ENCODE measurements around the gene LIPT2.

The LIPT2 gene

GRCh38 chr11:74466916-74467885 lies 26.3 kb downstream of the LIPT2 start, which contains the start of gene KCNE3:
TSS of gene KCNE3 (minus strand) at chr11:74467549. CDS start at chr11:74457563, 9,986 bp downstream.
- no peak for DNase-seq (ENCODE audit: low read depth in 2 of 2, low spot score in 1 of 2)

- DNase-seq (ENCODE audit: low read depth in 2 of 2, low spot score in 1 of 2) = no peak
Measured at GRCh38 chr11:74465291-74465708, 28.2 kb downstream of the LIPT2 start.

DNA sequence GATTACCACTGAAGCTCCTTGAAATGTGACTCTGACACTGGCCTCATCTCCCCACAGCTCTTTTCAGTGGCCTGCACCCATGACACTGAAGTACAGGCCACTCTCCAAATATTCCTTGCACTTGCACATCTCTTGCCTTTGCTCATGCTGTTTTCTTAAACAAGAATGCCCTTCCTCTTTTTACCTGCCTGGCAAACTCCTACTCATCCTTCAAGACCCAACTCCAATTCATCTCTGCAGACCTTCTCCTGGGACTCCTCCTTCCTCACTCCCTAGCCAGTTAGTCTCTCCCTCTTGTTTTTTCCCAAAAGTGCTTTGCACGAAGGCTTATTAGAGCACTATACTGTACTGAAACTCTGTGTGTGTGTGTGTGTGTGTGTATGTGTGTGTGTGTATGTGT lies 28.8 kb downstream of the LIPT2 start:
- DNase-seq (ENCODE audit: low read depth in 2 of 2, low spot score in 1 of 2) = no peak

DNA sequence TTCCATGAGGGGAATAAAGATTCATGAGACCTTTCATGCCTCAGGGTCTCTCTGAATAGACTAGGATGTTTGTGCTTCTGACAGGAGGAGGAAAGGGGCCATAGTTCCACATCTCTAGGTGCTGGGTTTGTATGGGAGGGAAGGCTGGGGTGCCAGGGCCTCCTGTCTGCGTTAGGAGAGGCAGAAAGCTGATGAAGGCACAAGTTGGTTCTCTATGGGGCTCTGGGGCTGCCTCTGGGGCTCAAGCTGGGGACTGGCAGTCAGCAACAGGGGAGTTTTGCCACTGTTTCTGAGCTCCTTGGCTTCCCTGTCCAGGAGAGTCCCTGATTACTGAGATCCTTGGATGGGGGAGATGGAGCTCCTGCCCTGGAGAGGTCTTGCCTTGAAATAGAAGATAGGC lies 30.3 kb downstream of the LIPT2 start:
- no peak for DNase-seq (ENCODE audit: low read depth in 2 of 2, low spot score in 1 of 2)

DNA sequence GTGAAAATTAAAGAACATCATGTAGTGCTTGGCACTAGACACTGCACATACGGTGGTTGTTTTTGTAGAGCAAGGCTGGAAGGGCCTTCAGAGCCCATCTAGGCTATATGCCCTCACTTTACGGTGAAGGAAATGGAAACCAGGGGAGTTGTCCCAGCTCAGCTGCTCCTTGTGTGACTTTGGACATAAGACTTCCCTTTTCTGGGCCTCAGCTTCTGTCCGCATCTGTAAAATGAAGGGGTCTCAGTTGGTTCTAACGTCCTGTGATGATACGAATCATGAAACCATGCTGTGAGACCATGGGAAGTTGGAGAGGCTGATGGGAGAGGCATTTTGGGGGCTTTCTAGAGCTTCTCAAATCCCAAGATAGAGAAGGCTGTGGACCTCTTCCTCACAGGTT lies 30.9 kb downstream of the LIPT2 start:
- no peak for DNase-seq (ENCODE audit: low read depth in 2 of 2, low spot score in 1 of 2)

DNA sequence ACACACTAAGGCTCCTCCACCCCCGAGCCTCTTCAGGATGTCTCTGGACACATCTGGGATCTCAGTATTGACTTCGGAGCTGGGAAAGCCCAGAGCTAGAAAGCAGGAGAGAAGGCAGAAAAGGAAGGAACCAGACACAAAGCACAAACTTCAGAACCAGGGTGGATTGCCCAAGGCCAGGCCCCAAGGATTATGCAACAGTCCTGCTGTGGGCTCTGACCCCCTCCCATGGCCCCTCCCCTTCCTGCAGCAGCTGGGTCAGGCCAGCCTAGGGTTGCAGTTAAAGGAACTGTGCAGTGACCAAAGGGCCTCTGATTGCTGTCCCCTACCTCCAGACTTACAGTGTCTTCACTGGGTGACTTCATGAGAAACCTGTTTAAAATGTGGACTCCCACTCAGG lies 31.5 kb downstream of the LIPT2 start:
- DNase-seq (ENCODE audit: low read depth in 2 of 2, low spot score in 1 of 2) = no peak

DNA sequence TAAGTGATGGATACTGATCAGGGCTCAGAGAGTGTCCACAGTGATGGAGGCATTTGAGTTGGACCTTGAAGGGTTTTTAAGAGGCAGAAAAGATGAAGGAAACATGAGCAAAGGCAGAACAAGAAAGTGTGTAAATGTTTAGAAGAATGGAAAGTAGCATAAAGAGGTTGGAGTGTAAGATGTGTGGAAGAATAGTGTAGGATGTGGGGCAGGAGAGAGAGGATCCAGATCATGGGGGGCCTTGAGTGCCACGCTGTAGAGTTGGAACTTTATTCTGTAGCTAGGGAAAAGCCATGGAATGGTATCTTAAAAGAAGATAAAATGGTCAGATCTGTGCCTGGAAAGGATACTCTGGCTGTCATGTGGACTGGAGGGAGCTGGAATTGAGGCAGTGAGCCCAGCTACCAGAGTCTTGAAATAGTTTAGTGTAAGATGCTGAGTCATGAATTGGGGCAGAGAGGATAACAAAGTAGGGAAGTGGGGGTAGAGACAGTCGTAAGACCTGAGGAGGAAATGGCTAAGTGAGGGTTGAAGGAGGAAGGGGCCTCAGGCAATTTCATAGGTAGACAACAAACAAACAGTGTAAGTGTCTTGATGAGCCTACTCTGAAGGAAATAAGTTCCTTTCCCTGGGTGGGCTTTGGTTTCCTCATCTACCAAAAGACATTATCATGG lies 32.9 kb downstream of the LIPT2 start:
- DNase-seq (ENCODE audit: low read depth in 2 of 2, low spot score in 1 of 2) = no peak

DNA sequence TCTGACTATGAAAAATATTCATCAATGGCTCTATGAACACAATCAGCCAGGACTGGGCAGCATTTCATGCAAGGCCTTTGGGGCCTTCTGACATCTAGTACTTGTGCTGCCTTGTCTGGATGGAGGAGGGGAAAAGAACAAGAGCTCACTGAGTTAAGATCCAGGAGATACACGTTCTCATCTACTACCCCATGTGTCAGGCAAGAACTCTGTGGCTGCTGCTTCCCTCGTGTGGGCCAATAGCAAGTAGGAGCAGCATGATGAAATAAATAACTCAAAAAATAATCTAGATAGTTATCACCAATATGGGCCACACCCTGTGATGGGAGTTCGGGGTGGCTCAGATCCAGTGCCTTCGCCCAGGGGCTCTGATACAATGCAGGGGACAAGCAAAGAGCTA lies 33.5 kb downstream of the LIPT2 start:
- no peak for DNase-seq (ENCODE audit: low read depth in 2 of 2, low spot score in 1 of 2)

- DNase-seq (ENCODE audit: low read depth in 2 of 2, low spot score in 1 of 2) = no peak
Measured at GRCh38 chr11:74459584-74459983, 33.9 kb downstream of the LIPT2 start.

DNA sequence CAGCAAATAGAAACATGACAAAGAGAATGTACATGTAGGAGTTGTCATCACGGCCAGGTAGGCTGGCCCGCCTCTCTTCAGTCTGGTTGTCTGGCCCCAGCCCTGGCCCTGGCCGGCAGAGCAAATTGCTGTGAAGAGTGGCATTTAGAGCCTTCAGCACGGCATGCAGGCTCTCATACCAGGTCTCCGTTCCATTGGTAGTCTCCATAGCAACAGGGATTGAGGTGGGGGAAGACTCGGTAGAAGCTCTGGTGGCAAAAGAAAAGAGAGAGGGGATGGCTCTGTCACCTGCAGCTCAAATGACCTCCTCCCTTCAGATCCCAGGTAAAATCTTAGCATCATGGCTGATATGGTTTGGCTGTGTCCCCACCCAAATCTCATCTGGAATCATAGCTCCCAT lies 36.2 kb downstream of the LIPT2 start:
- no peak for DNase-seq (ENCODE audit: low read depth in 2 of 2, low spot score in 1 of 2)

DNA sequence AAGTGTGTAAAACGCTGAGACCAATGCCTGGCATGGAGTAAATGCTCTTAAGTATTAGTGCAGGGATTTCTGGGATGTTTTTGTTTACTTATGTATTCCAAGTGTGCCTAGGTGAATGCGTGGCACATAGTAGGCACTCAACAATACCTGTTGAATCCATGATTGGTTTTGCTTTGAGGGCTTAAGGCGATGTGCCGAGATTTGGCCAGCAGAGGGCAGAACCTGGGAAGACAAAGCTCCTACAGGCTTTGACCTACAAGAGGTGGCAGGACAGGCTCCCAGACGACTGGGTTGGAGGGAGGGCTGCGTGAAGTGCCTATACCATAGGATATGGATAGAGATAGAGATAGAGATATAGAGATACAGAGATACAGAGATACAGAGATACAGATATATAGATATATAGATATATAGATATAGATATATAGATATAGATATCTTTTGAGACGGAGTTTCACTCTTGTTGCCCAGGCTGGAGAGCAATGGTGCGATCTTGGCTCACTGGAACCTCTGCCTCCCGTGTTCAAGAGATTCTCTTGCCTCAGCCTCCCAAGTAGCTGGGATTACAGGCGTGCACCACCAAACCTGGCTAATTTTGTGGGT lies 40.0 kb downstream of the LIPT2 start:
- DNase-seq (ENCODE audit: low read depth in 2 of 2, low spot score in 1 of 2) = peak in 1 of 2 donors; percentile 37

- DNase-seq (ENCODE audit: low read depth in 2 of 2, low spot score in 1 of 2) = no peak
Measured at GRCh38 chr11:74452366-74452765, 41.2 kb downstream of the LIPT2 start.

GRCh38 chr11:74450318-74450717 lies 43.2 kb downstream of the LIPT2 start:
- DNase-seq (ENCODE audit: low read depth in 2 of 2, low spot score in 1 of 2) = no peak

DNA sequence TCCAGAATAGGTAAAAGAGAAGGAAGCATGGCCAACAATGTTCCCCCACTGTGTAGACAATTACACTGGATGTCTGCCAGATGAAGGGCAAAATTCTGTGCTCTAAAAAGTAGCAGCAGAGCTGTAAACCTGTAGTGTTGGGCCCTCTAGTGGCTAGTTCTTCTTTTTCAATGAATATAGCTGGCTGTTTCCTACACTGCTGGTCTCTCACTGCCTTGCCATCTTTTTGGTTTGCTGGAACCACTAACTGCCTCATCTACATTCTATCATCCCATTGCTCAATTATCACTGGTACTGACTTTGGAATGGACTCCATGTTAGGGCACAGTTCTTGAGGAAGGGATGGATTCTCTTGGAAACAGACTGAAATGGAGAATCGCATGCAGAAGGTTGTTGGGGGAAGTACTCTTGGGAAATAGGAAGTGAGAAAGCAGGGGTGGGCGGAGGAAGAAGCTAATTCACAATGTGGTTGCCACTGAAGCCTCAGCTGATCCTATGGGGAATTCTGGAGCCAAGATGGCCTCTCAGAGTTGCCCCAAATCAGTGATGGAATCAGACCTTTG lies 44.1 kb downstream of the LIPT2 start:
- no peak for DNase-seq (ENCODE audit: low read depth in 2 of 2, low spot score in 1 of 2)

DNA sequence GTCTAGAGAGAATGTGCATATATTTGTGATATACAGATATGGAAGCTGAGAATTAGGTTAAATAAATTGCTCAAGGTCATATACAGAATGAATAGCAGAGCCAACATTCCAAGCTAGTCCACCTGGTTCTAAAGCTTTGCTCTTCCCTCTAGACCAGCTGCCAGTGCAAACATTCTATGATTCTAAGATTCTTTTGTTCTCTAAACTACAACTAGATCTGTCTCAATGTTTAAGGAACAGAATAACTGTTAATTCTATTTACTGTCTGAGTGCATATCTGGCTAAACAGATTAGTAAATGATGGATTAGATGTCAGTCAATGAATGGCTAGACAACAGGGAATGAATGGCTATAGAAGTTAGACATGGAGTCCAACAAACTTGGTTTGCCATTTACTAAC lies 45.8 kb downstream of the LIPT2 start:
- no peak for DNase-seq (ENCODE audit: low read depth in 2 of 2, low spot score in 1 of 2)

DNA sequence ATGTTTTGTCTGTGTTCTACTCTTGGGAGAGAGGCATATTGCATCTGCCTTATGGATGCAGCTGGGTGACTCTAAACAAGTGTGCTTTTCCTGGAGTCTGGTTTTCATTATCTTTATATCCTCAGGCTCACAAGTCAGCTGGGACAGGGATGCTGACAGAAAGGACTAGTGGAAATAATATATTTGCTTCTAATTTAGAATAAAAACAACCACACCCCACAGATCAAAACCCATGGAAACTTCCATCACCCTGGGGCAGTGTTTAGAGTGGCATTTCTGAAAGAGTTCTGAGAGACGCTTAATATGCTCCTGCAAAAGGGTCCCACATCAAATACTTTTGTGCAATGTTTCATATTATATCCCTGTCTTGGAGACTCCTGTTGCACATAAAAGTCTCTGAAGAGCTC lies 47.0 kb downstream of the LIPT2 start:
- DNase-seq (ENCODE audit: low read depth in 2 of 2, low spot score in 1 of 2) = no peak

GRCh38 chr11:74444173-74444826 lies 49.2 kb downstream of the LIPT2 start:
- no peak for DNase-seq (ENCODE audit: low read depth in 2 of 2, low spot score in 1 of 2)

DNA sequence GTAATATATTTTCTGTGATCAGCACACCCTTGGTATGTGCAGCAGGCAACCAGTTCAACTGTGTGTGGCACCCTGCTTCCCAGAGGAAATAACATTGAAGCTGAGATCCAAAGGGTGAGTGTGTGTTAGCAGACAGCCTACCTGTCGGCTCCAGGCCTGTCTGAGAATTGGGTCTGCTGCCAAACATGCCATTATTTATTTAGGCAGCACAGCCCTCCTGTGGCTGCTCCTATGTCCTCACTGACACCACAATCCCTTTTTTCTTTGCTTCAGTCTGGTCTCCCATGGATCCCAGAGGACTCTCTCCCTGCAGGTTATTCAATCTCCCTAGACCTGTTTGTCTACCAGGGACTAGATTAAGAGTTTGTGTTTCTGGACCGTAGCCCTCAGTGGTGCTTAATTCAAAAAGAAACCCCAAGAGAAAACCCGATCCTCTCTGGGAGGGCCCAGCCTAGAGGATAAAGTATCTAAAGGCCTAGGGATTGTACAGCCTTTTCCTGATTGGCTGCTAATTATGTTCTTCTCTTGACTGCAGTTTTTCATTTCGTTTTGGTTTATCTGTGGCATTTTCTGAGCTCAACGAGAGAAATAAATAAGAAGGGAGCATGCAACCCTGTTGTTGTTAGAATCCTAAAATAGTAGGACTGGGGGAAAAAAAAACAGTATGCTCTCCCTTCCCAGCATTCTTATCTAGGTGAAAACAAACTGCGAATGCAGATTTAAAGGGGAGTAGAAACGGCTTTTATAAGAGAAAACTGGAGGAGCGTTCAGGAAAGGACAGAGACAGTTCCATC lies 50.3 kb downstream of the LIPT2 start:
- no peak for DNase-seq (ENCODE audit: low read depth in 2 of 2, low spot score in 1 of 2)

DNA sequence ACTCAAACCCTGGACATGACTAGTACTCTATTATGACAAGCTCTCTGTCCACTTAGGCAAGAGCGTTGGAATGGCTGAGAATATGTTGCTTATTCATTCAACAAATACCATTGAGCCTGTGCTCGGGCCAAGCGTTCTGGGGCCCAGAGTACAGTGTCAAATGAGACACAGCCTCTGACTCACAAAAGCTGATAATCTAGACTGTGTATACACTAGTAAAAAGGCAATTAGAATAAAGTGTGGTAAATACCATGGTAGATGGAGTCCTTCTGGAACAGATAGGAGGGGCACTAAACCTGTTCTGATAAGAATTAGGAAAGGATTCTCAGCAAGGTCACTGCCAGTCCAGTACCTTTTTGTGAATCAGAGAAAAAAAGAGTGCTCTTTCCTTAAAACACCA lies 50.9 kb downstream of the LIPT2 start:
- DNase-seq (ENCODE audit: low read depth in 2 of 2, low spot score in 1 of 2) = no peak
